HL-60 (cell line): ENCODE measurements around the gene MSH2.

Experiments used
- CTCF ChIP-seq: IDR thresholded peaks from one replicate; pipeline ENCODE4 v1.5.1; 2011; ENCODE audit warnings: low read length, control low read depth, inconsistent platforms; ENCODE audit not compliant: insufficient read depth
- GABPA ChIP-seq: IDR thresholded peaks from 2 replicates; pipeline ENCODE4 v1.6.1; 2012; ENCODE audit warnings: low read depth

GRCh38 chr2:47508080-47508479 lies 105.1 kb downstream of the MSH2 start:
- no peak for TF ChIP-seq CTCF
- no peak for TF ChIP-seq GABPA
